HepG2 (cell line): ENCODE data around the gene TACO1. TPM values are rescaled to one million over a fixed set of nuclear protein-coding genes. Genes with fewer than 3 reads are reported as not detected.
A peak's percentile ranks its signal among the peaks of the same experiment; 100 is the strongest.

ENCODE experiments used
- ATF7-NPFF ChIP-seq: sonication (generic); formaldehyde crosslinking; IDR thresholded peaks from 2 replicates; pipeline ENCODE4 v1.8.1; 2023; ENCODE audit warnings: mild to moderate bottlenecking, low read depth, missing genetic modification reagents, moderate library complexity
- BHLHE40 ChIP-seq: IDR thresholded peaks from 2 replicates; pipeline ENCODE4 v1.6.1; 2011; ENCODE audit warnings: low read length, improper control_type of control experiment
- CREB1 ChIP-seq, 2 experiments: fragments of 450-650 bp in 1 of 2; IDR thresholded peaks; 2 replicates each; pipeline ENCODE4 v1.6.1; 2016 to 2017; ENCODE audit warnings: control low read depth in 1 of 2, mild to moderate bottlenecking in 1 of 2, missing compliant biosample characterization in 1 of 2, missing genetic modification characterization in 1 of 2
- EP300 ChIP-seq, 3 experiments: sonication (generic) in 1 of 3; formaldehyde crosslinking in 1 of 3; IDR thresholded peaks; 2 replicates each; pipeline versions ENCODE4 v1.5.1 to v1.6.1; 2011 to 2020; ENCODE audit warnings: low read depth in 2 of 3, low read length in 2 of 3, borderline replicate concordance in 1 of 3, improper control_type of control experiment in 1 of 3, mild to moderate bottlenecking in 1 of 3, missing genetic modification reagents in 1 of 3, moderate library complexity in 1 of 3
- ERF ChIP-seq: IDR thresholded peaks from 2 replicates; pipeline ENCODE4 v1.6.1; 2018; ENCODE audit warnings: missing biosample characterization, missing genetic modification reagents
- FOXK1 ChIP-seq: sonication (generic); formaldehyde crosslinking; IDR thresholded peaks from 2 replicates; pipeline ENCODE4 v1.4.0; 2020; ENCODE audit warnings: low read depth, missing genetic modification reagents, borderline replicate concordance
- HMGXB4 ChIP-seq, 2 experiments: sonication (generic) in 1 of 2; formaldehyde crosslinking in 1 of 2; IDR thresholded peaks; 2 replicates each; pipeline versions ENCODE4 v1.4.0 to v1.6.1; 2018 to 2020; ENCODE audit warnings: missing genetic modification reagents in 2 of 2, borderline replicate concordance in 1 of 2, low read depth in 1 of 2, mild to moderate bottlenecking in 1 of 2, missing biosample characterization in 1 of 2
- JDP2 ChIP-seq: sonication (generic); formaldehyde crosslinking; IDR thresholded peaks from 2 replicates; pipeline ENCODE4 v1.8.1; 2022; ENCODE audit warnings: missing genetic modification reagents, borderline replicate concordance
- LCORL ChIP-seq, 2 experiments: fragments of 450-650 bp in 1 of 2; sonication (generic) in 1 of 2; formaldehyde crosslinking in 1 of 2; IDR thresholded peaks; 2 replicates each; pipeline versions ENCODE4 v1.5.0 to v1.6.1; 2017 to 2020; ENCODE audit warnings: antibody characterized with exemption in 1 of 2, missing genetic modification reagents in 1 of 2
- NCOR1 ChIP-seq: fragments of 200-600 bp; sonication (generic); IDR thresholded peaks from 2 replicates; pipeline ENCODE4 v1.7.0; 2017; ENCODE audit warnings: antibody characterized with exemption, low read length, borderline replicate concordance
- POLR2AphosphoS5 ChIP-seq: IDR thresholded peaks from 2 replicates; pipeline ENCODE4 v1.6.1; 2012; ENCODE audit warnings: low read depth, low read length
- ZBTB1 ChIP-seq: sonication (generic); formaldehyde crosslinking; IDR thresholded peaks from 2 replicates; pipeline ENCODE4 v1.4.0; 2020; ENCODE audit warnings: missing genetic modification reagents, borderline replicate concordance
- ZKSCAN8 ChIP-seq: IDR thresholded peaks from 2 replicates; pipeline ENCODE4 v1.6.1; 2016; ENCODE audit warnings: borderline replicate concordance, missing genetic modification reagents, missing compliant biosample characterization
- ZMYM2 ChIP-seq: sonication (generic); formaldehyde crosslinking; IDR thresholded peaks from 2 replicates; pipeline ENCODE4 v1.8.0; 2022; ENCODE audit warnings: mild to moderate bottlenecking, missing genetic modification reagents
- ZNF432 ChIP-seq: sonication (generic); formaldehyde crosslinking; IDR thresholded peaks from 2 replicates; pipeline ENCODE4 v1.5.0; 2020; ENCODE audit warnings: missing genetic modification reagents, mild to moderate bottlenecking, borderline replicate concordance
- ZNF552 ChIP-seq: sonication (generic); formaldehyde crosslinking; IDR thresholded peaks from 2 replicates; pipeline ENCODE4 v1.9.0; 2022; ENCODE audit warnings: missing genetic modification reagents, mild to moderate bottlenecking, borderline replicate concordance
- ZNF678 ChIP-seq: sonication (generic); formaldehyde crosslinking; IDR thresholded peaks from 2 replicates; pipeline ENCODE4 v1.4.0; 2020; ENCODE audit warnings: mild to moderate bottlenecking, missing genetic modification reagents
- ZNF7 ChIP-seq: IDR thresholded peaks from 2 replicates; pipeline ENCODE4 v1.6.1; 2016; ENCODE audit warnings: missing biosample characterization, missing genetic modification reagents
- ZSCAN22 ChIP-seq: sonication (generic); formaldehyde crosslinking; IDR thresholded peaks from 2 replicates; pipeline ENCODE4 v1.4.0; 2020; ENCODE audit warnings: mild to moderate bottlenecking, missing genetic modification reagents
- polyA plus RNA-seq, 8 experiments: library from polyadenylated mRNA; depleted of rRNA in 3 of 8; stranded (reverse) in 7 of 8; unstranded in 1 of 8; fragments of >200 nt; fragmentation: Illumina TruSeq in 4 of 8; extraction: Trizol in 4 of 8; gene quantifications; 2 replicates each; pipeline versions ENCODE4 v1.2.1 to v1.2.3, GENCODE V29; 2011 to 2016; ENCODE audit warnings: low read depth in 4 of 8, missing spikeins in 1 of 8, mixed read lengths in 1 of 8; ENCODE audit not compliant: insufficient read depth in 1 of 8
- total RNA-seq, 5 experiments: library from RNA; depleted of rRNA; stranded (reverse); fragments of >200 nt; fragmentation: Illumina TruSeq; extraction: Trizol; gene quantifications; 2 replicates each; pipeline ENCODE4 v1.2.3, GENCODE V29; 2016; ENCODE audit warnings: low read depth in 1 of 5
- TF ChIP-seq, protein P1 (sequence below): sonication (generic); formaldehyde crosslinking; IDR thresholded peaks from 2 replicates; pipeline ENCODE4 v1.4.0; 2020; ENCODE audit warnings: missing genetic modification reagents
- TF ChIP-seq, protein P2 (sequence below): sonication (generic); formaldehyde crosslinking; IDR thresholded peaks from 2 replicates; pipeline ENCODE4 v1.4.0; 2020; ENCODE audit warnings: missing genetic modification reagents

TACO1 gene
- total and polyA plus RNA-seq, 2 of the 13 experiments (the other 11 are each of a cell fraction or from before 2014, with no cell fraction given), result 34.7 to 53.6 TPM

GRCh38 chr17:63578027-63578768, 22.5 kb upstream of the TACO1 start (continued):
- TF ChIP-seq ZMYM2 (CRISPR knock-in tag), result peak; percentile 100
- peak; percentile 60 for TF ChIP-seq BHLHE40
- TF ChIP-seq, protein P1, sequence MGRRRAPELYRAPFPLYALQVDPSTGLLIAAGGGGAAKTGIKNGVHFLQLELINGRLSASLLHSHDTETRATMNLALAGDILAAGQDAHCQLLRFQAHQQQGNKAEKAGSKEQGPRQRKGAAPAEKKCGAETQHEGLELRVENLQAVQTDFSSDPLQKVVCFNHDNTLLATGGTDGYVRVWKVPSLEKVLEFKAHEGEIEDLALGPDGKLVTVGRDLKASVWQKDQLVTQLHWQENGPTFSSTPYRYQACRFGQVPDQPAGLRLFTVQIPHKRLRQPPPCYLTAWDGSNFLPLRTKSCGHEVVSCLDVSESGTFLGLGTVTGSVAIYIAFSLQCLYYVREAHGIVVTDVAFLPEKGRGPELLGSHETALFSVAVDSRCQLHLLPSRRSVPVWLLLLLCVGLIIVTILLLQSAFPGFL (CRISPR knock-in tag), result no peak
- TF ChIP-seq ZNF552 (CRISPR knock-in tag), result no peak; the same call in 1 of the 2 replicates
- TF ChIP-seq, protein P2, sequence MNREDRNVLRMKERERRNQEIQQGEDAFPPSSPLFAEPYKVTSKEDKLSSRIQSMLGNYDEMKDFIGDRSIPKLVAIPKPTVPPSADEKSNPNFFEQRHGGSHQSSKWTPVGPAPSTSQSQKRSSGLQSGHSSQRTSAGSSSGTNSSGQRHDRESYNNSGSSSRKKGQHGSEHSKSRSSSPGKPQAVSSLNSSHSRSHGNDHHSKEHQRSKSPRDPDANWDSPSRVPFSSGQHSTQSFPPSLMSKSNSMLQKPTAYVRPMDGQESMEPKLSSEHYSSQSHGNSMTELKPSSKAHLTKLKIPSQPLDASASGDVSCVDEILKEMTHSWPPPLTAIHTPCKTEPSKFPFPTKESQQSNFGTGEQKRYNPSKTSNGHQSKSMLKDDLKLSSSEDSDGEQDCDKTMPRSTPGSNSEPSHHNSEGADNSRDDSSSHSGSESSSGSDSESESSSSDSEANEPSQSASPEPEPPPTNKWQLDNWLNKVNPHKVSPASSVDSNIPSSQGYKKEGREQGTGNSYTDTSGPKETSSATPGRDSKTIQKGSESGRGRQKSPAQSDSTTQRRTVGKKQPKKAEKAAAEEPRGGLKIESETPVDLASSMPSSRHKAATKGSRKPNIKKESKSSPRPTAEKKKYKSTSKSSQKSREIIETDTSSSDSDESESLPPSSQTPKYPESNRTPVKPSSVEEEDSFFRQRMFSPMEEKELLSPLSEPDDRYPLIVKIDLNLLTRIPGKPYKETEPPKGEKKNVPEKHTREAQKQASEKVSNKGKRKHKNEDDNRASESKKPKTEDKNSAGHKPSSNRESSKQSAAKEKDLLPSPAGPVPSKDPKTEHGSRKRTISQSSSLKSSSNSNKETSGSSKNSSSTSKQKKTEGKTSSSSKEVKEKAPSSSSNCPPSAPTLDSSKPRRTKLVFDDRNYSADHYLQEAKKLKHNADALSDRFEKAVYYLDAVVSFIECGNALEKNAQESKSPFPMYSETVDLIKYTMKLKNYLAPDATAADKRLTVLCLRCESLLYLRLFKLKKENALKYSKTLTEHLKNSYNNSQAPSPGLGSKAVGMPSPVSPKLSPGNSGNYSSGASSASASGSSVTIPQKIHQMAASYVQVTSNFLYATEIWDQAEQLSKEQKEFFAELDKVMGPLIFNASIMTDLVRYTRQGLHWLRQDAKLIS (CRISPR knock-in tag), result peak; percentile 55; the same call in 1 of the 2 replicates
- TF ChIP-seq ZSCAN22 (CRISPR knock-in tag), result 0 out of 2 replicates have a peak, but pooled peaks have one; percentile 40
- TF ChIP-seq LCORL (IDR thresholded peaks at IDR 0.05), result peak; percentile 58
- TF ChIP-seq LCORL (CRISPR knock-in tag; IDR thresholded peaks at IDR 0.05), result peak; percentile 91
- peak; percentile 80; the same call in 1 of the 2 replicates for TF ChIP-seq ZKSCAN8 (CRISPR knock-in tag)
- TF ChIP-seq ERF (CRISPR knock-in tag), result peak; percentile 73
- TF ChIP-seq POLR2AphosphoS5, result 0 out of 2 replicates have a peak, but pooled peaks have one; percentile 41
- no peak for TF ChIP-seq CREB1 (IDR thresholded peaks at IDR 0.05)
- TF ChIP-seq CREB1 (CRISPR knock-in tag; IDR thresholded peaks at IDR 0.05), result peak; percentile 71
- TF ChIP-seq HMGXB4 (CRISPR knock-in tag; IDR thresholded peaks at IDR 0.05; ENCODE audit: borderline replicate concordance in 1 of 2, low read depth in 1 of 2), result peak; percentile 65 to 81; a peak in 3 of 4 replicates
- no peak for TF ChIP-seq ZBTB1 (CRISPR knock-in tag)
- TF ChIP-seq JDP2 (CRISPR knock-in tag), result no peak
- TF ChIP-seq NCOR1, result peak; percentile 61; the same call in 1 of the 2 replicates
- peak; percentile 70; the same call in 1 of the 2 replicates for TF ChIP-seq FOXK1 (CRISPR knock-in tag)
- peak; percentile 92; the same call in 1 of the 2 replicates for TF ChIP-seq ZNF678 (CRISPR knock-in tag)
- TF ChIP-seq ZNF432, result no peak
- TF ChIP-seq ZNF7 (CRISPR knock-in tag), result 0 out of 2 replicates have a peak, but pooled peaks have one; percentile 29
- peak in 1 of 2 experiments; percentile 86; a peak in 1 of 4 replicates for TF ChIP-seq EP300 (IDR thresholded peaks at IDR 0.05; ENCODE audit: low read depth in 2 of 2, low read length in 2 of 2)
- peak; percentile 49; the same call in 1 of the 2 replicates for TF ChIP-seq EP300 (CRISPR knock-in tag; IDR thresholded peaks at IDR 0.05; ENCODE audit: borderline replicate concordance)
- TF ChIP-seq ATF7-NPFF (CRISPR knock-in tag), result peak; percentile 2; the same call in 1 of the 2 replicates
